H9 (cell line): ENCODE measurements around the gene REEP1. TPM values are rescaled to one million over a fixed set of nuclear protein-coding genes. Genes with fewer than 3 reads are reported as not detected.

Experiments
- DNase-seq: peaks from one replicate; pipeline ENCODE4 v3.0.0-alpha.2; 2017
- H2AFZ ChIP-seq: one replicate; pipeline ENCODE4 v1.6.1; 2013; ENCODE audit warnings: mild to moderate bottlenecking, low read length, control low read depth, moderate library complexity
- H2AK5ac ChIP-seq: 2 replicates; pipeline ENCODE4 v1.6.1; 2013; ENCODE audit warnings: low read length, control low read depth, mixed read lengths; ENCODE audit not compliant: insufficient read length
- H2BK120ac ChIP-seq: one replicate; pipeline ENCODE4 v1.6.1; 2013; ENCODE audit warnings: low read depth, mild to moderate bottlenecking, low read length, control low read depth, inconsistent platforms; ENCODE audit not compliant: poor library complexity, severe bottlenecking
- H2BK12ac ChIP-seq: 2 replicates; pipeline ENCODE4 v1.6.1; 2013; ENCODE audit warnings: low read length, control low read depth, mixed read lengths, low read depth; ENCODE audit not compliant: insufficient read length
- H2BK15ac ChIP-seq: 2 replicates; pipeline ENCODE4 v1.6.1; 2013; ENCODE audit warnings: low read depth, low read length, control low read depth
- H2BK20ac ChIP-seq: one replicate; pipeline ENCODE4 v1.6.1; 2013; ENCODE audit warnings: low read depth, mild to moderate bottlenecking, low read length, control low read depth, inconsistent platforms; ENCODE audit not compliant: poor library complexity, severe bottlenecking
- H2BK5ac ChIP-seq: 2 replicates; pipeline ENCODE4 v1.6.1; 2013; ENCODE audit warnings: low read length, control low read depth, mixed read lengths; ENCODE audit not compliant: insufficient read length
- H3K14ac ChIP-seq: 2 replicates; pipeline ENCODE4 v1.6.1; 2013; ENCODE audit warnings: low read length, control low read depth; ENCODE audit not compliant: insufficient read depth
- H3K18ac ChIP-seq: 2 replicates; pipeline ENCODE4 v1.6.1; 2013; ENCODE audit warnings: low read depth, mild to moderate bottlenecking, mixed read lengths, low read length, control low read depth; ENCODE audit not compliant: insufficient read length
- H3K23ac ChIP-seq: 2 replicates; pipeline ENCODE4 v1.6.1; 2013; ENCODE audit warnings: low read length, control low read depth, mixed read lengths, low read depth; ENCODE audit not compliant: insufficient read length
- H3K23me2 ChIP-seq: 2 replicates; pipeline ENCODE4 v1.6.1; 2013; ENCODE audit warnings: low read depth, mild to moderate bottlenecking, mixed read lengths, low read length, control low read depth; ENCODE audit not compliant: insufficient read length, poor library complexity, severe bottlenecking
- H3K27ac ChIP-seq: 2 replicates; pipeline ENCODE4 v1.5.1; 2013; ENCODE audit warnings: low read length, control low read depth, mixed read lengths, low read depth; ENCODE audit not compliant: insufficient read length
- H3K27me3 ChIP-seq: 2 replicates; pipeline ENCODE4 v1.6.1; 2013; ENCODE audit warnings: low read length, control low read depth, inconsistent platforms; ENCODE audit not compliant: insufficient read depth
- H3K4ac ChIP-seq: 2 replicates; pipeline ENCODE4 v1.6.1; 2013; ENCODE audit warnings: low read depth, mild to moderate bottlenecking, control low read depth, inconsistent platforms, low read length, moderate library complexity
- H3K4me1 ChIP-seq: 2 replicates; pipeline ENCODE4 v1.6.1; 2013; ENCODE audit warnings: low read length, control low read depth, inconsistent platforms; ENCODE audit not compliant: insufficient read depth
- H3K4me2 ChIP-seq: 2 replicates; pipeline ENCODE4 v1.6.1; 2013; ENCODE audit warnings: low read length, control low read depth, mixed read lengths; ENCODE audit not compliant: insufficient read length, insufficient read depth
- H3K56ac ChIP-seq: 2 replicates; pipeline ENCODE4 v1.6.1; 2013; ENCODE audit warnings: low read depth, mild to moderate bottlenecking, mixed read lengths, low read length, control low read depth; ENCODE audit not compliant: insufficient read length
- H3K79me1 ChIP-seq: 2 replicates; pipeline ENCODE4 v1.6.1; 2013; ENCODE audit warnings: low read depth, mild to moderate bottlenecking, moderate library complexity, low read length, control low read depth, inconsistent platforms; ENCODE audit not compliant: insufficient read depth, poor library complexity, severe bottlenecking
- H3K79me2 ChIP-seq: 2 replicates; pipeline ENCODE4 v1.6.1; 2013; ENCODE audit warnings: low read length, control low read depth, inconsistent platforms; ENCODE audit not compliant: insufficient read depth
- H3K9ac ChIP-seq: 2 replicates; pipeline ENCODE4 v1.6.1; 2013; ENCODE audit warnings: low read length, control low read depth, mixed read lengths; ENCODE audit not compliant: insufficient read length; ENCODE audit errors: extremely low read depth
- H3K9me3 ChIP-seq: one replicate; pipeline ENCODE4 v1.6.1; 2013; ENCODE audit warnings: low read depth, low read length, inconsistent platforms; ENCODE audit not compliant: control insufficient read depth
- H3T11ph ChIP-seq: one replicate; pipeline ENCODE4 v1.6.1; 2013; ENCODE audit warnings: mild to moderate bottlenecking, low read length, control low read depth, inconsistent platforms
- H4K20me1 ChIP-seq: one replicate; pipeline ENCODE4 v1.6.1; 2013; ENCODE audit not compliant: control insufficient read depth, insufficient read length, insufficient read depth
- H4K5ac ChIP-seq: 2 replicates; pipeline ENCODE4 v1.6.1; 2013; ENCODE audit warnings: low read depth, mild to moderate bottlenecking, mixed read lengths, low read length, control low read depth; ENCODE audit not compliant: insufficient read length
- H4K8ac ChIP-seq: replicated peaks from 2 replicates; pipeline ENCODE4 v1.6.1; 2013; ENCODE audit warnings: low read length, control low read depth, mixed read lengths, low read depth; ENCODE audit not compliant: insufficient read length
- H4K91ac ChIP-seq: 2 replicates; pipeline ENCODE4 v1.6.1; 2013; ENCODE audit warnings: low read depth, mild to moderate bottlenecking, moderate library complexity, mixed read lengths, low read length, control low read depth; ENCODE audit not compliant: insufficient read length
- H3K27ac Mint-ChIP-seq, 3 experiments: 2 replicates in 2 of 3; 3 replicates in 1 of 3; pipeline ENCODE4 v1.8.0; 2020 to 2021; ENCODE audit warnings: mixed read lengths in 3 of 3, mild to moderate bottlenecking in 1 of 3, moderate library complexity in 1 of 3
- H3K27me3 Mint-ChIP-seq: 2 replicates; pipeline ENCODE4 v1.8.0; 2021; ENCODE audit warnings: low read depth, mild to moderate bottlenecking, moderate library complexity, mixed read lengths
- H3K36me3 Mint-ChIP-seq, 3 experiments: 2 replicates in 2 of 3; 3 replicates in 1 of 3; pipeline ENCODE4 v1.8.0; 2020 to 2021; ENCODE audit warnings: low read depth in 3 of 3, mixed read lengths in 3 of 3; ENCODE audit not compliant: insufficient read depth in 1 of 3
- H3K4me1 Mint-ChIP-seq, 2 experiments: 2 replicates each; pipeline ENCODE4 v1.8.0; 2020; ENCODE audit warnings: mixed read lengths in 2 of 2
- H3K4me3 Mint-ChIP-seq, 2 experiments: 2 replicates in 1 of 2; 3 replicates in 1 of 2; pipeline ENCODE4 v1.8.0; 2020 to 2021; ENCODE audit warnings: mild to moderate bottlenecking in 2 of 2, mixed read lengths in 2 of 2, moderate library complexity in 1 of 2
- H3K9me3 Mint-ChIP-seq, 2 experiments: 2 replicates in 1 of 2; 3 replicates in 1 of 2; pipeline ENCODE4 v1.8.0; 2020; ENCODE audit warnings: mild to moderate bottlenecking in 2 of 2, mixed read lengths in 2 of 2, moderate library complexity in 1 of 2
- WGBS: extraction: QIAGEN DNeasy Blood & Tissue Kit; methylation state at CpG from one replicate; pipeline ENCODE4 v1.1.7; 2013; ENCODE audit warnings: missing lambda C conversion rate, low lambda C conversion rate, mixed read lengths; ENCODE audit not compliant: insufficient read length; ENCODE audit errors: extremely low coverage; 5-methylcytosine and 5-hydroxymethylcytosine counted together
- total RNA-seq: library from RNA; stranded (reverse); gene quantifications from 2 replicates; pipeline ENCODE4 v1.2.1, GENCODE V29; 2021
- TF ChIP-seq, protein P1 (sequence below): fragments of 200-600 bp; sonication (generic); conservative IDR thresholded peaks from 3 replicates; pipeline ENCODE4 v1.8.0; 2021; ENCODE audit warnings: antibody characterized with exemption, mild to moderate bottlenecking

The REEP1 gene
- total RNA-seq, 1 experiment from 2014 or later: 1.3 TPM

DNA sequence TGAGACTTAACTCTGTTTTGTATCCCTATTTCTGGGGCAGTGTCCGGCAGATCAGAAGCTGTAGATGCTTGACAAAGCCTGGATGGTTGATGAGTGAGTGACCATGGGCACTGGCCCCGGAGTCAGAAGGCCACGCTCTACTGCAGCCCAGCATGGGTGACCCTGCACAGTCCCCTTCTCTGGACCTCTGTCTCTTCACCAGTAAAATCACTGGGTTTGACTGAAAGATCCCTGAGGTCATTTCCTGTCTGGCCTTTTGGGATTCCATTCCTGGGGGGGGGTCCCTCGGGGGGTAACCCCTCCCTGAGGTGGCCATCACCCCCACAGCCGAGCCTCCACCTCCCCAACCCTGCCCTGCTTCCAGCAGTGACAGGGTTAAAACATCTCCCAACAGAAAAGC lies 106.5 kb downstream of the REEP1 start:
- H3K4ac ChIP-seq: no peak overlapping the region
- H4K91ac ChIP-seq: no peak overlapping the region
- peaks cover 2% of the 10 kb centered on the region for H4K20me1 ChIP-seq
- no peak overlapping the region for H2BK15ac ChIP-seq
- no peaks in the 10 kb centered on the region for H3K79me1 ChIP-seq
- no peaks in the 10 kb centered on the region for H3K9me3 ChIP-seq
- H3K4me3 Mint-ChIP-seq: no peak overlapping the region
- no peak overlapping the region for H3K56ac ChIP-seq
- no peaks in the 10 kb centered on the region for H3K27me3 Mint-ChIP-seq
- no peaks in the 10 kb centered on the region for H3K27me3 ChIP-seq
- no peaks in the 10 kb centered on the region for H3K79me2 ChIP-seq
- H3K4me1 ChIP-seq: no peaks in the 10 kb centered on the region; the same call in 1 of the 2 replicates
- no peak overlapping the region for H3T11ph ChIP-seq
- no peak overlapping the region for H2BK20ac ChIP-seq
- H2BK5ac ChIP-seq: no peak overlapping the region
- H2BK12ac ChIP-seq: no peak overlapping the region
- peaks cover 6 to 7% of the 10 kb centered on the region in 2 experiments for H3K4me1 Mint-ChIP-seq
- no peak overlapping the region for H3K23ac ChIP-seq
- WGBS: no CpG with 5 or more reads among the region's 5 CpGs
- no peak overlapping the region for H4K8ac ChIP-seq
- no peak overlapping the region for H3K4me2 ChIP-seq
- H3K27ac ChIP-seq: no peak overlapping the region
- no peak overlapping the region for H2AK5ac ChIP-seq
- no peak for DNase-seq
- H3K14ac ChIP-seq: no peak overlapping the region
- H4K5ac ChIP-seq: no peak overlapping the region
- H2BK120ac ChIP-seq: no peak overlapping the region
- H3K18ac ChIP-seq: no peak overlapping the region
- no peaks in the 10 kb centered on the region for H3K23me2 ChIP-seq
- TF ChIP-seq, protein P1, sequence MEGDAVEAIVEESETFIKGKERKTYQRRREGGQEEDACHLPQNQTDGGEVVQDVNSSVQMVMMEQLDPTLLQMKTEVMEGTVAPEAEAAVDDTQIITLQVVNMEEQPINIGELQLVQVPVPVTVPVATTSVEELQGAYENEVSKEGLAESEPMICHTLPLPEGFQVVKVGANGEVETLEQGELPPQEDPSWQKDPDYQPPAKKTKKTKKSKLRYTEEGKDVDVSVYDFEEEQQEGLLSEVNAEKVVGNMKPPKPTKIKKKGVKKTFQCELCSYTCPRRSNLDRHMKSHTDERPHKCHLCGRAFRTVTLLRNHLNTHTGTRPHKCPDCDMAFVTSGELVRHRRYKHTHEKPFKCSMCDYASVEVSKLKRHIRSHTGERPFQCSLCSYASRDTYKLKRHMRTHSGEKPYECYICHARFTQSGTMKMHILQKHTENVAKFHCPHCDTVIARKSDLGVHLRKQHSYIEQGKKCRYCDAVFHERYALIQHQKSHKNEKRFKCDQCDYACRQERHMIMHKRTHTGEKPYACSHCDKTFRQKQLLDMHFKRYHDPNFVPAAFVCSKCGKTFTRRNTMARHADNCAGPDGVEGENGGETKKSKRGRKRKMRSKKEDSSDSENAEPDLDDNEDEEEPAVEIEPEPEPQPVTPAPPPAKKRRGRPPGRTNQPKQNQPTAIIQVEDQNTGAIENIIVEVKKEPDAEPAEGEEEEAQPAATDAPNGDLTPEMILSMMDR: no peak
- H3K9ac ChIP-seq: no peak overlapping the region
- H3K36me3 Mint-ChIP-seq: no peaks in the 10 kb centered on the region
- H2AFZ ChIP-seq: no peak overlapping the region
- H3K27ac Mint-ChIP-seq: peak overlapping the region in 1 of 3 experiments; percentile 82; a peak in 1 of 7 replicates
- no peaks in the 10 kb centered on the region for H3K9me3 Mint-ChIP-seq
